HCT116 (cell line): ENCODE data around the gene GRPR. TPM values are rescaled to one million over a fixed set of nuclear protein-coding genes. Genes with fewer than 3 reads are reported as not detected.

Experiments used
- ATAC-seq: fragments of 200-7000 bp; cut with Tn5 transposase; 2 replicates; pipeline ENCODE4 v1.9.1; 2020; ENCODE audit warnings: mild to moderate bottlenecking, moderate library complexity
- BruUV-seq: library from RNA; stranded (reverse); fragments of 400-500 nt; replicated peaks from 2 replicates; lab custom pipeline; 2021; lab: Mats Ljungman, UMichigan
- CTCF ChIA-PET: fragments of 300-600 bp; sonication (Branson Sonifier 250); formaldehyde crosslinking; loops from one replicate; lab custom pipeline; 2021; ENCODE audit warnings: antibody characterized with exemption; lab: Charles Lee
- POLR2A ChIA-PET: fragments of 300-600, 350-600 bp; sonication (Branson Sonifier 250); formaldehyde crosslinking; loops from one replicate; lab custom pipeline; 2021; ENCODE audit warnings: antibody characterized with exemption; lab: Charles Lee
- RAD21 ChIA-PET, 2 experiments: fragments of 300-600 bp; sonication (Branson Sonifier 250); formaldehyde crosslinking; loops; one replicate each; lab custom pipeline; 2023; ENCODE audit warnings: low total read pairs in 2 of 2; ENCODE audit not compliant: uncharacterized antibody in 2 of 2, unreplicated experiment in 2 of 2, low non-redundant PET in 1 of 2; lab: Charles Lee
- DNase-seq: peaks from one replicate; pipeline ENCODE4 v3.0.0-alpha.2; 2010; ENCODE audit warnings: low read depth, low spot score
- H2AFZ ChIP-seq: fragments of 200-600 bp; shearing (Covaris generic), sonication (generic); 2 replicates; pipeline ENCODE4 v1.6.1; 2017; ENCODE audit warnings: low read depth, mixed run types, mixed read lengths, antibody characterized with exemption, low read length; ENCODE audit not compliant: poor library complexity, severe bottlenecking
- H3K27ac ChIP-seq: 2 replicates; pipeline ENCODE4 v1.5.1; 2012; ENCODE audit warnings: low read depth, low read length
- H3K27me3 ChIP-seq: fragments of 200-600 bp; sonication (generic); 2 replicates; pipeline ENCODE4 v1.6.1; 2016; ENCODE audit warnings: mixed run types, low read length, mixed read lengths; ENCODE audit not compliant: insufficient read depth
- H3K36me3 ChIP-seq, 2 experiments: fragments of 200-500 bp in 1 of 2; fragments of 200-600 bp in 1 of 2; sonication (Bioruptor generic) in 1 of 2; sonication (generic) in 1 of 2; 2 replicates each; pipeline versions ENCODE4 v1.5.1 to v1.6.1; 2014 to 2016; ENCODE audit warnings: low read length in 2 of 2, inconsistent platforms in 1 of 2, mixed read lengths in 1 of 2, mixed run types in 1 of 2; ENCODE audit not compliant: insufficient read depth in 2 of 2, control insufficient read depth in 1 of 2
- H3K4me1 ChIP-seq, 2 experiments: fragments of 200-600 bp in 1 of 2; sonication (generic) in 1 of 2; 2 replicates each; pipeline versions ENCODE4 v1.5.1 to v1.6.1; 2012 to 2017; ENCODE audit warnings: low read length in 2 of 2, inconsistent platforms in 1 of 2, mild to moderate bottlenecking in 1 of 2, mixed read lengths in 1 of 2, mixed run types in 1 of 2, moderate library complexity in 1 of 2; ENCODE audit not compliant: insufficient read depth in 2 of 2, control insufficient read depth in 1 of 2
- H3K4me2 ChIP-seq: fragments of 200-600 bp; sonication (generic); 2 replicates; pipeline ENCODE4 v1.6.1; 2017; ENCODE audit warnings: mixed run types, low read length, mixed read lengths
- H3K4me3 ChIP-seq, 2 experiments: fragments of 200-600 bp in 1 of 2; sonication (generic) in 1 of 2; replicated peaks in 1 of 2; 2 replicates each; pipeline ENCODE4 v1.5.1; 2011 to 2016; ENCODE audit warnings: low read length in 2 of 2, control low read depth in 1 of 2, low read depth in 1 of 2, mild to moderate bottlenecking in 1 of 2, mixed read lengths in 1 of 2, mixed run types in 1 of 2
- H3K79me2 ChIP-seq: fragments of 200-600 bp; sonication (generic); 2 replicates; pipeline ENCODE4 v1.6.1; 2017; ENCODE audit warnings: mild to moderate bottlenecking, mixed run types, low read length, moderate library complexity, mixed read lengths; ENCODE audit not compliant: insufficient read depth
- H3K9ac ChIP-seq: fragments of 200-600 bp; sonication (generic); 2 replicates; pipeline ENCODE4 v1.6.1; 2016; ENCODE audit warnings: low read length, mixed read lengths
- H3K9me2 ChIP-seq: fragments of 200-600 bp; sonication (generic), shearing (Covaris generic); 2 replicates; pipeline ENCODE4 v1.6.1; 2017; ENCODE audit warnings: mixed run types, mild to moderate bottlenecking, moderate library complexity; ENCODE audit not compliant: insufficient read depth
- H3K9me3 ChIP-seq, 2 experiments: fragments of 200-500 bp in 1 of 2; fragments of 200-600 bp in 1 of 2; sonication (Bioruptor generic) in 1 of 2; sonication (generic) in 1 of 2; 2 replicates each; pipeline ENCODE4 v1.6.1; 2014 to 2017; ENCODE audit warnings: low read length in 2 of 2, mixed read lengths in 2 of 2, inconsistent platforms in 1 of 2, low read depth in 1 of 2, mild to moderate bottlenecking in 1 of 2, mixed run types in 1 of 2, moderate library complexity in 1 of 2; ENCODE audit not compliant: control insufficient read depth in 1 of 2, insufficient read depth in 1 of 2
- H4K20me1 ChIP-seq: fragments of 200-600 bp; sonication (generic), shearing (Covaris generic); 2 replicates; pipeline ENCODE4 v1.6.1; 2017; ENCODE audit warnings: mixed run types, mild to moderate bottlenecking, moderate library complexity; ENCODE audit not compliant: insufficient read depth
- CEBPB ChIP-seq: IDR thresholded peaks from 2 replicates; pipeline ENCODE4 v1.6.1; 2012; ENCODE audit warnings: low read depth
- CTCF ChIP-seq, 3 experiments: fragments of 200-600 bp in 1 of 3; sonication (generic) in 1 of 3; IDR thresholded peaks in 2 of 3; conservative IDR thresholded peaks in 1 of 3; 2 replicates each; pipeline ENCODE4 v1.5.1; 2012 to 2017; ENCODE audit warnings: low read depth in 2 of 3, low read length in 2 of 3, antibody characterized with exemption in 1 of 3, borderline replicate concordance in 1 of 3, control low read depth in 1 of 3, mild to moderate bottlenecking in 1 of 3, mixed read lengths in 1 of 3, mixed run types in 1 of 3, moderate library complexity in 1 of 3; ENCODE audit not compliant: insufficient read depth in 1 of 3
- EGR1 ChIP-seq: IDR thresholded peaks from 2 replicates; pipeline ENCODE4 v1.6.1; 2012; ENCODE audit warnings: low read depth
- JUND ChIP-seq: IDR thresholded peaks from 2 replicates; pipeline ENCODE4 v1.6.1; 2012
- POLR2AphosphoS5 ChIP-seq: IDR thresholded peaks from 2 replicates; pipeline ENCODE4 v1.6.1; 2011; ENCODE audit warnings: mild to moderate bottlenecking, low read depth, low read length, moderate library complexity
- REST ChIP-seq: IDR thresholded peaks from 2 replicates; pipeline ENCODE4 v1.6.1; 2012; ENCODE audit warnings: low read depth
- SIN3A ChIP-seq: IDR thresholded peaks from 2 replicates; pipeline ENCODE4 v1.6.1; 2012; ENCODE audit warnings: low read depth
- YY1 ChIP-seq: IDR thresholded peaks from 2 replicates; pipeline ENCODE4 v1.6.1; 2011; ENCODE audit warnings: low read length, low read depth, moderate library complexity, mild to moderate bottlenecking; ENCODE audit not compliant: insufficient replicate concordance; ENCODE audit errors: extremely low read depth
- ZBTB33 ChIP-seq: IDR thresholded peaks from 2 replicates; pipeline ENCODE4 v1.6.1; 2011; ENCODE audit warnings: mild to moderate bottlenecking, low read length, moderate library complexity; ENCODE audit not compliant: insufficient replicate concordance; ENCODE audit errors: extremely low read depth
- ZFX ChIP-seq: fragments of 450-650 bp; IDR thresholded peaks from 2 replicates; pipeline ENCODE4 v1.6.1; 2017
- intact Hi-C: fragments of 100-400 bp; cut with micrococcal nuclease; formaldehyde crosslinking; loops from 2 replicates; pipeline ENCODE4 v1.10.0; 2022
- total RNA-seq: library from RNA; stranded (reverse); gene quantifications from one replicate; pipeline ENCODE4 v1.2.1, GENCODE V29; 2021; ENCODE audit not compliant: unreplicated experiment

Gene GRPR
- total RNA-seq, 1 experiment from 2014 or later = 0.15 TPM

- H4K20me1 ChIP-seq = no peaks in the 10 kb centered on the region
- no peak within 1 kb of the TSS for H3K9ac ChIP-seq
- CTCF ChIA-PET = no interaction called here
- DNase-seq = no peak
- TF ChIP-seq YY1 (no peak), CEBPB (no peak), EGR1 (no peak), ZFX (no peak), CTCF (IDR thresholded peaks at IDR 0.05 in 2 of 3, conservative IDR thresholded peaks at IDR 0.05 in 1 of 3; ENCODE audit: borderline replicate concordance in 1 of 3, insufficient read depth in 1 of 3, low read depth in 2 of 3, low read length in 2 of 3) (no peak), ZBTB33 (no peak), JUND (no peak), POLR2AphosphoS5 (no peak), REST (no peak), SIN3A (no peak)
- TF ChIP-seq, all 23 proteins: peak for 0
- no peak within 1 kb of the TSS for H3K4me2 ChIP-seq
- no peak within 1 kb of the TSS for H3K4me3 ChIP-seq
- no peaks in the 10 kb centered on the region for H3K36me3 ChIP-seq
- intact Hi-C loops = no loop called here
- POLR2A ChIA-PET = no interaction called here
- no peaks in the 10 kb centered on the region for H3K79me2 ChIP-seq
- BruUV-seq = no TSS peak
- peaks cover 0 to 11% of the 10 kb centered on the region in 2 experiments; a peak in 1 of 4 replicates for H3K4me1 ChIP-seq
- no peaks in the 10 kb centered on the region for H3K27me3 ChIP-seq
- no peak within 1 kb of the TSS for H3K27ac ChIP-seq
- no peaks in the 10 kb centered on the region for H3K9me3 ChIP-seq
- RAD21 ChIA-PET = no interaction called here
- no peak within 1 kb of the TSS for H2AFZ ChIP-seq
- ATAC-seq = no peak
- no peaks in the 10 kb centered on the region for H3K9me2 ChIP-seq
Measured at GRCh38 chrX:16167181-16167580, 43.8 kb downstream of the GRPR start, which contains the start of gene MAGEB17. MAGEB17 (plus strand) TSS chrX:16167481; CDS start chrX:16170383, 2,902 bp downstream.
